HepG2 (cell line): ENCODE measurements around the gene VTN. TPM values are rescaled to one million over a fixed set of nuclear protein-coding genes. Genes with fewer than 3 reads are reported as not detected.
A peak's percentile ranks its signal among the peaks of the same experiment; 100 is the strongest.

Experiments
- ELF4 ChIP-seq: sonication (generic); formaldehyde crosslinking; IDR thresholded peaks from 2 replicates; pipeline ENCODE4 v1.5.0; 2020; ENCODE audit warnings: missing genetic modification reagents, mild to moderate bottlenecking, moderate library complexity, borderline replicate concordance
- EZH2 ChIP-seq: conservative IDR thresholded peaks from 2 replicates; pipeline ENCODE4 v1.6.1; 2012; ENCODE audit warnings: mild to moderate bottlenecking, low read depth, low read length, moderate library complexity
- HNF4G ChIP-seq, 2 experiments: sonication (generic) in 1 of 2; formaldehyde crosslinking in 1 of 2; IDR thresholded peaks; 2 replicates each; pipeline versions ENCODE4 v1.4.0 to v1.6.1; 2011 to 2020; ENCODE audit warnings: borderline replicate concordance in 2 of 2, low read depth in 2 of 2, mild to moderate bottlenecking in 2 of 2, low read length in 1 of 2, missing genetic modification reagents in 1 of 2, moderate library complexity in 1 of 2
- HNRNPK ChIP-seq: fragments of 200-400 bp; formaldehyde crosslinking; IDR thresholded peaks from 2 replicates; pipeline ENCODE4 v1.6.1; 2018; ENCODE audit warnings: low read length, low read depth, moderate library complexity, mild to moderate bottlenecking; ENCODE audit not compliant: poor library complexity, severe bottlenecking
- IRX3 ChIP-seq: sonication (generic); formaldehyde crosslinking; IDR thresholded peaks from 2 replicates; pipeline ENCODE4 v1.8.1; 2023; ENCODE audit warnings: mild to moderate bottlenecking, low read depth, missing genetic modification reagents, borderline replicate concordance
- ISX ChIP-seq: sonication (generic); formaldehyde crosslinking; conservative IDR thresholded peaks from 2 replicates; pipeline ENCODE4 v1.5.0; 2020; ENCODE audit warnings: missing genetic modification reagents
- KLF13 ChIP-seq: sonication (generic); formaldehyde crosslinking; IDR thresholded peaks from 2 replicates; pipeline ENCODE4 v1.4.0; 2020; ENCODE audit warnings: mild to moderate bottlenecking, missing genetic modification reagents
- MATR3 ChIP-seq: sonication (generic); formaldehyde crosslinking; IDR thresholded peaks from 2 replicates; pipeline ENCODE4 v1.4.0; 2020; ENCODE audit warnings: missing genetic modification reagents
- MEIS2 ChIP-seq: sonication (generic); formaldehyde crosslinking; IDR thresholded peaks from 2 replicates; pipeline ENCODE4 v1.9.0; 2021; ENCODE audit warnings: mild to moderate bottlenecking, missing genetic modification reagents
- NBN ChIP-seq: fragments of 450-650 bp; conservative IDR thresholded peaks from 2 replicates; pipeline ENCODE4 v1.6.1; 2017
- NFKBIZ ChIP-seq: IDR thresholded peaks from 2 replicates; pipeline ENCODE4 v1.6.1; 2018; ENCODE audit warnings: missing genetic modification reagents, missing compliant biosample characterization
- PAX8 ChIP-seq: sonication (generic); formaldehyde crosslinking; IDR thresholded peaks from 2 replicates; pipeline ENCODE4 v1.8.0; 2022; ENCODE audit warnings: mild to moderate bottlenecking, missing genetic modification reagents, borderline replicate concordance
- RARG ChIP-seq: sonication (generic); formaldehyde crosslinking; IDR thresholded peaks from 2 replicates; pipeline ENCODE4 v1.4.0; 2020; ENCODE audit warnings: low read depth, mild to moderate bottlenecking, missing genetic modification reagents
- SRSF9 ChIP-seq: fragments of 200-400 bp; formaldehyde crosslinking; IDR thresholded peaks from 2 replicates; pipeline ENCODE4 v1.6.1; 2018; ENCODE audit warnings: borderline replicate concordance, mild to moderate bottlenecking, low read depth, low read length; ENCODE audit not compliant: insufficient read depth, poor library complexity, severe bottlenecking
- TBP ChIP-seq: sonication (generic); formaldehyde crosslinking; IDR thresholded peaks from 2 replicates; pipeline ENCODE4 v1.5.0; 2020; ENCODE audit warnings: missing genetic modification reagents
- TMF1 ChIP-seq: sonication (generic); formaldehyde crosslinking; IDR thresholded peaks from 2 replicates; pipeline ENCODE4 v1.8.1; 2022; ENCODE audit warnings: low read depth, missing genetic modification reagents
- ZBTB33 ChIP-seq: sonication (generic); formaldehyde crosslinking; IDR thresholded peaks from 2 replicates; pipeline ENCODE4 v1.4.0; 2020; ENCODE audit warnings: missing genetic modification reagents
- ZBTB43 ChIP-seq: sonication (generic); formaldehyde crosslinking; conservative IDR thresholded peaks from 2 replicates; pipeline ENCODE4 v1.4.0; 2020; ENCODE audit warnings: missing genetic modification reagents
- ZBTB44 ChIP-seq: sonication (generic); formaldehyde crosslinking; IDR thresholded peaks from 2 replicates; pipeline ENCODE4 v1.4.0; 2020; ENCODE audit warnings: missing genetic modification reagents
- ZNF329 ChIP-seq: sonication (generic); formaldehyde crosslinking; IDR thresholded peaks from 2 replicates; pipeline ENCODE4 v1.9.0; 2021; ENCODE audit warnings: low read depth, mild to moderate bottlenecking, missing genetic modification reagents
- ZNF343 ChIP-seq: sonication (generic); formaldehyde crosslinking; IDR thresholded peaks from 2 replicates; pipeline ENCODE4 v1.4.0; 2020; ENCODE audit warnings: mild to moderate bottlenecking, missing genetic modification reagents
- ZNF510 ChIP-seq: sonication (generic); formaldehyde crosslinking; IDR thresholded peaks from 2 replicates; pipeline ENCODE4 v1.4.0; 2020; ENCODE audit warnings: low read depth, mild to moderate bottlenecking, missing genetic modification reagents
- ZNF558 ChIP-seq: sonication (generic); formaldehyde crosslinking; IDR thresholded peaks from 2 replicates; pipeline ENCODE4 v1.9.0; 2022; ENCODE audit warnings: mild to moderate bottlenecking, missing genetic modification reagents, borderline replicate concordance
- ZNF562 ChIP-seq: sonication (generic); formaldehyde crosslinking; IDR thresholded peaks from 2 replicates; pipeline ENCODE4 v1.8.0; 2022; ENCODE audit warnings: missing genetic modification reagents, borderline replicate concordance
- ZNF644 ChIP-seq: IDR thresholded peaks from 2 replicates; pipeline ENCODE4 v1.6.1; 2016; ENCODE audit warnings: low read depth
- polyA plus RNA-seq, 8 experiments: library from polyadenylated mRNA; depleted of rRNA in 3 of 8; stranded (reverse) in 7 of 8; unstranded in 1 of 8; fragments of >200 nt; fragmentation: Illumina TruSeq in 4 of 8; extraction: Trizol in 4 of 8; gene quantifications; 2 replicates each; pipeline versions ENCODE4 v1.2.1 to v1.2.3, GENCODE V29; 2011 to 2016; ENCODE audit warnings: low read depth in 4 of 8, missing spikeins in 1 of 8, mixed read lengths in 1 of 8; ENCODE audit not compliant: insufficient read depth in 1 of 8
- total RNA-seq, 5 experiments: library from RNA; depleted of rRNA; stranded (reverse); fragments of >200 nt; fragmentation: Illumina TruSeq; extraction: Trizol; gene quantifications; 2 replicates each; pipeline ENCODE4 v1.2.3, GENCODE V29; 2016; ENCODE audit warnings: low read depth in 1 of 5

The VTN gene
- total and polyA plus RNA-seq, 2 of the 13 experiments (the other 11 are each of a cell fraction or from before 2014, with no cell fraction given): 108 to 131 TPM

GRCh38 chr17:28335201-28335958 is 34.7 kb downstream of the VTN start, which contains the start of the genes IFT20 and TNFAIP1 (continued):
- TF ChIP-seq ZNF644 (CRISPR knock-in tag) (no peak), SRSF9 (no peak), MATR3 (CRISPR knock-in tag) (no peak), KLF13 (CRISPR knock-in tag) (no peak), PAX8 (CRISPR knock-in tag) (0 out of 2 replicates have a peak, but pooled peaks have one; percentile 30), ZNF329 (CRISPR knock-in tag) (no peak), EZH2 (no peak), HNF4G (IDR thresholded peaks at IDR 0.05; ENCODE audit: borderline replicate concordance, low read depth, low read length) (no peak), HNF4G (CRISPR knock-in tag; IDR thresholded peaks at IDR 0.05; ENCODE audit: borderline replicate concordance, low read depth) (no peak), NFKBIZ (0 out of 2 replicates have a peak, but pooled peaks have one; percentile 68), ZBTB43 (CRISPR knock-in tag) (no peak), TBP (CRISPR knock-in tag) (0 out of 2 replicates have a peak, but pooled peaks have one; percentile 90), RARG (CRISPR knock-in tag) (no peak), ELF4 (peak; percentile 81; the same call in 1 of the 2 replicates), IRX3 (CRISPR knock-in tag) (0 out of 2 replicates have a peak, but pooled peaks have one; percentile 34), ZNF562 (CRISPR knock-in tag) (no peak), MEIS2 (CRISPR knock-in tag) (peak; percentile 49; the same call in 1 of the 2 replicates), ZBTB33 (peak; percentile 43; the same call in 1 of the 2 replicates), ZNF558 (0 out of 2 replicates have a peak, but pooled peaks have one; percentile 9), ISX (CRISPR knock-in tag) (no peak), ZNF510 (CRISPR knock-in tag) (no peak), TMF1 (CRISPR knock-in tag) (peak; percentile 59; the same call in 1 of the 2 replicates), ZNF343 (CRISPR knock-in tag) (0 out of 2 replicates have a peak, but pooled peaks have one; percentile 38), ZBTB44 (CRISPR knock-in tag) (no peak), HNRNPK (peak; percentile 39), NBN (no peak)
